GM19025 (cell line): ENCODE results near the gene DGKA.
A peak's percentile ranks its signal among the peaks of the same experiment; 100 is the strongest.
"Not testable (repeated sequence)": the region's sequence is repeated elsewhere in the genome, so short reads cannot be mapped to it uniquely, and the experiment has no call there.

Experiments used
- ATAC-seq: cut with Tn5 transposase; IDR thresholded peaks from one replicate; pipeline ENCODE4 v1.9.1; 2021; ENCODE audit warnings: mild to moderate bottlenecking, low read depth, moderate library complexity; ENCODE audit not compliant: unreplicated experiment

The DGKA gene

DNA sequence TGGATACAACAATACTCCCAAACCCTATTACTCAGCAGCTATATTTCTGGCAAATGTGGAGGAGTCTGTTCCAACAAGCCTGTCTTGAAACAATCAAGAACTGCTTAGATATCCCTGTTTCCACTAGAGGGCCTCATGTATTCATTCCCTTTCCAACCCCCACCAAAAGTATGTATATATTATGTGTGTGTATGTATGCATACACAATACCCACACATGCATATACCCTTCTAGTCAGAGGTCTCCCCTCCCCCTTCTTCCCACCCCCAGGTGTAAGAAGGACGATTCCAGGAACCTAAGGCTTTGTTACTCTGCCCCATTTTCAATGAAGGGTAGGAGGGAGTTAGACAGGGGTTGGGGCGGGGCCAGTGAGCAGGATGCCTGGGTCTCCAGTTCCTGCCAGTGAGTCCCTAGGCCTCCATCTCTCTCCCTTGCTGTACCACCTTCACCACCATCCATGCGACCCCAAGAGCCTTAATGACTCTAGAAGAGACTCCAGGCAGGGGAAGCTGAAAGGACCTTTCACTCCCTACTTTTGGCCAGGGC is at the start of gene DGKA:
TSS of gene DGKA (plus strand) at position 392 of the 546 bp plus-strand sequence. CDS start 5,342 bp downstream, outside the sequence.
- ATAC-seq: no peak

DNA sequence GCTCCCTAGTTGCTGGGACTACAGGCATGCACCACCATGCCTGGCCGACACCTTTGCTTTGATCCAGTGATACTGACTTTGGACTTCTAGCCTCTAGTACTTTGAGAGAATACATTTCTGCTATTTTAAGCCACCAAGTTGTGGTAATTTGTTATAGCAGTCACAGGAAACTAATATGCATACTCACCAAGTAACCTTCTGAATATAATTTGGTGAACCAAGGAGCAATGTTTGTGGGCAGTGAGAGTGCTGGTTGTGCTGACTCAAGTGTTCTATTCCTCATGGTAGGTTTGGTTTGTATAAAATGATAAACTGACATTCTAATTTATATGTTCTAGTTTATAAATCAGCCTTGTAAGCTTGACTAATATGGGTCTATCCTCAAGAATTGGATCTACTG is 45.8 kb upstream of the DGKA start:
- ATAC-seq: no peak

DNA sequence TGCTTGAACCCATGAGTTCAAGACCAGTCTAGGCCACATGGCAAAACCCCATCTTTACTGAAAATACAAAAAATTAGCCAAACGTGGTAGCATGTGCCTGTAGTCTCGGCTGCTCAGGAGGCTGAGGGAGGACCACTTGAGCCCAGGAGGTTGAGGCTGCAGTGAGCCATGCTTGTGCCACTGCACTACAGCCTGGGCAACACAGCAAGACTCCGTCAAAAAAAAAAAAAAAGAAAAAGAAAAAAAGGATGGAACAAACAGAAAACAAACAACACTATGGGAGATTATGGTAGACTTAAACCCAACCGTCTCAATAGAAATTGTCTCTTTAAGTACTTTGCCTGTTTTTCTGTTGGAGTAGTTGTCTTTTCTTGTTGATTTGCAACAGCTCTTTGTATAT is 39.7 kb upstream of the DGKA start:
- no peak for ATAC-seq

DNA sequence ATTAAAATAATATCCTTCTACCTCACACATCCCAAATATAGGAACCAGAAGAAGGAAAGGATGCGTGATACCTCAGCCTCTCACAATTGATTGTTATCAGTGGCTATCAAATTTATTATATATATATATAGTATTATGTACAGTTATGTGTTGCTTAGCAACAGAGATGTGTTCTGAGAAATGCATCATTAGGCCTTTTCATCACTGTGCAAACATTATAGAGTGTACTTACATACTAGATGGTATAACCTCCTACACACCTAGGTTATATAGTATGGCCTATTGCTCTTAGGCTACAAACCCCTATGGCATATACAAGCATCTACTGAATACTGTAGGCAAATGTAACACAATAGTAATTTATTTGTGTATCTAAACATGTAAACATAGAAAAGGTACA is 37.2 kb upstream of the DGKA start:
- ATAC-seq: no peak

DNA sequence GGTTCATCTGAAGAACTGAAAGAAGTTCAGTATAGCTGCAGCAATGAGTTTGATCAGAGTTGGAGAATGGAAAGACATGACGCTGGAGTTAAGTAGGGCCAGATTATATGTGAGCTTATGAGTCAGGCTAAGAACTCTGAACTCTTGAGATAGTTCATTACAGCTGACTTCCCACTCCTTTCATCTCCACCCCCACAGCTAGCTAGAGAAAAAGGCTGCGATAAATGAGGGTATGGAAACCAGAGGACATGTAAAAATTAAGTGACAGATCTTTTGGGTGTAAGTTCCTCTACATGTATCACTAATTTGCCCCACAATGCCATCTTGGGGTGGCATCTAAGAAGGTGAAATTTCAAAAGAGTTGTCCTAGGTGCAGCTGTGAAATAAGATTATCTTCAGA is 31.9 kb upstream of the DGKA start:
- no peak for ATAC-seq

DNA sequence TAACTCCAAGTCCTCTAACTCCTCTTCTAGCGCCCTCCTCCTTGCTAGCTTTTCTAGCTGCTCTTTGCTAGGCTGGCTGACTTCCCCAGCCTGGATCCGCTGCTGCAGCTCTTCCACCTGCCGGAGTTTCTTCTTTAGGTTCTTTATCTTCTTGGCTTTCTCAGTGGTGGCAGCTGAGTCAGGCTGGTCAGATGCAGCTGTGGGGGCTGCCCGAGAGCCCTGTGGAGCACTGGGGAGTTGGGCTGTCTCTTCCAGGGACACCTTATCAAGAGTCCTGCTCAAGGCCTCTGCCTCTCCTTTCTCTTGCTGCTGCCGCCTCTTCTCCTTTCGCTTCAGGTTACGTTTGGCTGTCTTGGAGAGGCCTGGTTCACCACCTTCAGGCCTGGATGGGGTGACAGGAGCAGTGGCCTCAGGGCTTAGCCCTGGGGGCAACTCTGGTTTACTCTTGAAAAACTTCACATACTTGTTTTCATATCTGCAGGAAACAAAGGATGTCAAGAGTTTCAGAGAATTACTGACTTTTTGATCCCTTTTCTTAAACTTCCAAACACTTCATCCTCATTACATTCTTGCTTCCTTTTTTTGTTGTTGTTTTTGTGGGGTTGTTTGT is 29.0 kb upstream of the DGKA start:
- no peak for ATAC-seq

DNA sequence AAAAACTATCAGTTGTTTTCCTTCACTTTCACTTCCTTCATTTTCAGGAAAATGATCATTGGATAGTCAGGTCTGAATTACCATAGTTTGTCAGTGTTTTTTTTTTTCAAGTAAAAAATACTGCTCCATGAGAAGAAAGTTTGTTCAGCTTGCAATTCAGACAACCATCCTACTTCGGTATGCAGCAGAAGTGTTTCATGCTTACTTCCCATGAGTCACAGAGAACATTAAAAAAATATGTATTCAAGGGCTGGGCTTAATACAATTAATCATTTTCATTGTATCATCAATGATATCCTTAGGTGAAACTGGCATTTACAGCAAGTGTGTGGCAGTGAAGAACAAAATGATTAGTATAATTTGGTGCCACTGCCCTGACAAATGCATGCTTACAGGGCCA is 24.9 kb upstream of the DGKA start:
- ATAC-seq: no peak

DNA sequence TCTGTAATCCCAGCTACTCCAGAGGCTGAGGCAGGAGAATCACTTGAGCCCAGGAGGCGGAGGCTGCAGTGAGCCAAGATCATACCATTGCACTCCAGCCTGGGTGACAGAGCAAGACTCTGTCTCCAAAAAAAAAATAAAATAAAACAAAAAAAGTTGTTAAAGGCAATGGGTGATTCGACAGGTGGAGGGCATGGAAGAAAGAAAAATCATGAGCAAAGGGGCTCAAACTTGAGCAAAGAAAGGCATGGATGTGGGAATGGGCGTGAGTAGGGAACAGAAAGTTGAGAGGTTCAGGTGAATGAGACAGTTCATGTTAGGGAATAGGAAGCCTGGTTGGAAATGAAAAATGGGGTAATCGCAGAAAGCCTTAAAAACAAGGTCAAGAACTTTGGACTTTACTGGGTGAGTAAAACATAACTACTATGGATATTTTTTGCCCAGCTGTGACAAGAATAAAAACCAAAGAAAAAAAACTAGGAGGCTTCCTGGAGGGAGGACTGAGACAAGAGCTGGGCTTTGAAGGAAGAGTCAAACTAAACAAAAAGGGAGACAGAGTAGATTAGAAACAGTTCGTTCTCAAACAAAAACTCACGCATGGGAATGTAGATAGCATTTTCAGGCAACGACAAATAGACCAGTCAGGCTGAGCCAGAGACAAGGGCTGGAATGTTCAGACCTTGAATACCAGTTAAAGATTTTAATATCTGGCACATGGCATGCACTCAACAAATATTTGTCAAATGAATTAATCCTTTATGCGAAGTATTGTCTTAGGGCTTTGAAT is 22.0 kb upstream of the DGKA start:
- ATAC-seq: no peak

DNA sequence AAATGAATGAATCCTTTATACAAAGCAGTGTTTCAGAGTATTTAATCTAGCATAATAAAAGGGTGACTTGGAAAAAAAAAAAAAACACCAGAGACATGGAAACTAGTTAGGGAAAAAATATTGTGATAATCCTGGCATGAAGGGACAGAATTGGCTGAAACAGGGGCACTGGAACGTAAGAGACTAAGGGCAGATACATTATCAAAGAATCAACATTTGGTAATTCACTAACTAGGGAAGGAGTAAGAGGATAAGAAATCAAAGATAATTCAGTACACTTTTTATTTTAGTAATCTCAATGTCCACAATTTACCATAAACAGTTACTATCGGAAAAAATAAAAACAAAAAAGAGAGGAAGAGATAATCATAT is 21.5 kb upstream of the DGKA start:
- ATAC-seq: no peak

DNA sequence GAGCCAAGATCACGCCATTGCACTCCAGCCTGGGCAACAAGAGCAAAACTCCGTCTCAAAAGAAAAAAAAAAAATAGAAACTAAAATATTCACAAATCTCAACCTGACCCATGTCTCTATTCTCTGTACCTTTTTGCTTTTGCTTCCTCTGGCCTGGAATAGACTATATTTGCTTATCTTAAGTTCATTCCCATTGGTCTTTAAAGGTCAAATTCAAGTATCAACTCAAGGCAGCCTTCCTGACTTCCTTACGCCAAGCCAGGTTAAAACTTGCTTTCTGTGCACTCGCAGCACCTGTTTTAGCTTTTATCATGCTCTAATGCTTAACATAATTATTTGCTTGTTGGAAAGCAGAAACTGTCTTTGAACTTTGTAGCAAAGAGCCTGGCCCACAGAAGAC is 18.1 kb upstream of the DGKA start:
- no peak for ATAC-seq

DNA sequence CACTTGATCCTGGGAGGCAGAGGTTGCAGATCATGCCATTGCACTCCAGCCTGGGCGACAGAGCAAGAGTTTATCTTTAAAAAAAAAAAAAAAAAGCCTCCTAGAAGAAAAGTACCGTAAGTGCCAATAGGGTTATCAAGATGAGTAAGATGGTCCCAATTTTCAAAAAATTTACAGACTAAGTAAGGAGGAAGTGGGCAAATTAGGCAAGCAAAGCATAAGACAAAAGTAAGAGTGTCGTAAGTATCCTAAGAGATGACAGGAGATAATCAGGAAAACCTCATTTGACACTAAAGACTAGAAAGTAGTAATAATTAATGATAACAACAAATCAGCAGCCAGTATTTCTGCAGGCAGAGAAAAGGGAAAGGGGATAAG is 15.5 kb upstream of the DGKA start:
- no peak for ATAC-seq

DNA sequence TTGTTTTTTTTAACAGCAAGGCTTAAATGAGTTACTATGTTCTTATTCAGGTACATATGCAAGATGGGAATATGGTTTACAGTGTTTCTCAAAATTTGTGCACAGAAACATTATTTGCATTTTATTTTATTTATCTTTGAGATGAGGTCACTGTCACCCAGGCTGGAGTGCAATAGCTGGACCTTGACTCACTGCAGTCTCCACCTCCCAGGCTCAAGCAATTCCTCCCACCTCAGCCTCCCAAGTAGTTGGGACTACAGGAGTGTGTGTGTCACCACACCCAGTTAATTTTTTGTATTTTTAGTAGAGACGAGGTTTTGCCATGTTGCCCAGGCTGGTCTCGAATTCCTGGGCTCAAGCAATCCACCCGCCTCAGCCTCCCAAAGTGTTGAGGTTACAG is 11.9 kb upstream of the DGKA start:
- not testable (repeated sequence) for ATAC-seq

DNA sequence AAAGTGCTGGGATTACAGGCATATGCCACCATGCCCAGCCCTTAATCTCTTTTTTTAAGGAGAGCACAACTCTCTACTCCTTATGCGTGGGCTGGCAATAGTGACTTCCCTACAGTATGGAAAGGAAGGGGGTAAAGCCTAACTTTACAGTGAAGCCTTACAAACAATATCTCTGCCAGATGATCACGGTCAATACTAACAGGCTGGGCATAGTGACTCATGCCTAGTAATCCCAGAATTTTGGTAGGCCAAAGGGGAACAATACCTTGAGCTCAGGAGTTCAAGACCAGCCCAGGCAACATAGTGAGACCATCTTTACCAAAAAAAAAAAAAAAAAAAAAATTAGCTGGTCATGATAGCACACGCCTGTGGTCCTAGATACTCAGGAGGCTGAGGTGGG is 8.8 kb upstream of the DGKA start:
- ATAC-seq: no peak

DNA sequence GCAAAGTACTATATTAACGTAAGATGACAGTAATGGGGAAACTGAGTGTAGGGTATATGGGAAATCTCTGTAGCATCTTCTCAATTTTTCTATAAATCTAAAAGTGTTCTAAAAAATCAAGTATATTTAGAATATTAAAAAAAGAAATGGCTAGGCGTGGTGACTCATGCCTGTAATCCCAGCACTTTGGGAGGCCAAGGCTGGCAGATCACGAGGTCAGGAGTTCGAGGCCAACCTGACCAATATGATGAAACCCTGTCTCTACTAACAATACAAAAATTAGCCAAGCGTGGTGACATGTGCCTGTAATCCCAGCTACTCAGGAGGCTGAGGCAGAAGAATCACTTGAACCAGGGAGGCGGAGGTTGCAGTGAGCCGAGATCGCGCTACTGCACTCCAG is 7.3 kb upstream of the DGKA start:
- ATAC-seq: not testable (repeated sequence)

DNA sequence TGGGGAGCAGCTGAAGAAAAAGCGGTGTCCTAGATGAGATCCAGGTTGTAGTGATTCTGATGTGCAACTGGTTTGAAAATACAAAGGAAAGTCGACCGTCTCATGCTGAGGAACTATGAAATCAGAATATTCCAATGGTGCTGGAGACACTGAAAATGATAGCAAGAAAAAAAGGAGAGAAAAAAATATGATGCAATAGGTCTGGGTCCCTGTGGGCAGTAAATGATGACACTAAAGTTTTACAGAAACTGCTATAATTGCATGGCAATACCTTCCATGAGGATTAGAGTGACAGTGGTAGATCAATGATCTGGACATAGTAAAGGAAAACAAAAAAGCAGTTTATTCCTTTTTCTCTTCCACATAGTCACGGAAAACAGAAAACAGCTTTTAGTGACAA is 5.6 kb upstream of the DGKA start:
- no peak for ATAC-seq

DNA sequence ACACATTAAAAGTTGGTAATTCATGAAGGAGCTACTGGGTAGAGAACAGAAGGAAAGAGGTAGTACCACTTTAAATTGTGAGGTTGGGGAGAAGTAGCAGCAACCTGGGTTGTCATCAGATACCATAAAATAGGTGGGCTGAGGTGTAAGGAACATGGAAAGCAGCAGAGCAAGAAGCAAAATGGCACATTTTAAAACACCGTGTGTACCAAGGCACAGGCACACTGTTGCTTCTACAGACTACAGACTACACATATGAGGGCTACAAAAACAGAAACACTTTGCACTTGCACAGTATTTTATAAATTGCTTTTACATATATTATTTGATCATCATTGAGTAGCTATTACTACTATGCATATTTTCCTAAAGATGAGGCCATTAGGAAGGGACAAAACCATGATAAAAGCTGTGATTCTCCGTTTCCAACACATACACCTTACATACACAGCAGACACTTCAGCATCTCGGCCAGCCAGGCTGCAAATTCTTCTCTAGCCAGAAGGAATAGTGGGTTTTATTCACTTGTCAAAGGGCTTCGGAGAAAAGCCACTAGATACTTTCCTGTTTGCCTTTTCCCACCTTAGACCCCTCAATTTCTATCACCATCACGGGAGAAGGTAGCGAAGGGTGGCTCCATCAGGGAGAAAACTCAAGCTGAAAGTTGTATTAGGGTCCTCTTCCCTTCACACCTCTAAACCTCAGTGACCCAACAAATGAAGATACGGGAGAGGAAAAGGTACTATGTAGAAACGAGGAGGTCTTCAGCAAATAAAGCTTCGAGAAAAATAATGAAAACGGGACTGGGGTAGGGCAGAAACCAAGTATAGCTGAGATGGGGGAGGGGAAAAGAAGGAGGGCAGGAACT is 4.9 kb upstream of the DGKA start:
- no peak for ATAC-seq

DNA sequence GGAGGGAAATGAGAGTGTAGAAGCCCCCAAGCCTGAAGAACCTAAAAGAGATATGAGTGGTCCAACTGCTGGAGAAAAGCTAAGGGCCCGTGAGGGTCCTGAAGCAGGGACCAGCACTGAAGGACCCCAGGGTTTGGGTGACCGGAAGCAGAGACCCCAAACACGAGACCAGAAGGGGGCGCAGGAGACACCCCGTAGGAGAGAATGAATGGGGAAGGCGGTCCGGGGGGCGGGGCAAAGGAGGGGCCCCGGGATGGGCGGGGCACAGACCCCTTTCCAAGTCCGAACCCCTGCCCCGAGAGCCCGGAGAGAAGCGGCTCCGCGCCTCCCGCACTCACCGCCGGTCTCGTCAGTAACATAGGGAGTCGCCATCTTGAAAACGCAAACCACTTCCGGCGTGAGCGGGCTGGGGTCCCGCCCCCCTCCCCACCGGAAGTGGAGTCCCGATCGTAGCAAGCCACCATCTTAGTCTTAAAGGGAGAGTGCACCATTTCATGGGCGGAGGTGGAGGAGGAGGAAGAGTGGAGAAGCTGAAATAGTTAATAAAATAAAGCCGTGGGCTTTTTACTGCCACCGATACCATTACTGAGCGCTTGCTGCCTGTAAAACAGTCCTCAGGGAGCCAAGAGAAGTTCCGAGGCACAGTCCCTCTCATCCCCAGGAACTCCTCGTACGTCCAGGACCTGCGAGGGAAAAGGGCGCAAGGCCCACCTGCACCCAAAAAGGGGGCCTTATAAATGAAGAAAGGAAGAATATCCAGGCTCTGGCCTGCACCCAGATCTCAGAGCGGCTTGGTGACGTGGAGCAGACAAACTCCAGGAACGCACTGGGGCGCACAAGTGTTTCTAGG is 4.0 kb upstream of the DGKA start:
- peak; percentile 35 for ATAC-seq

DNA sequence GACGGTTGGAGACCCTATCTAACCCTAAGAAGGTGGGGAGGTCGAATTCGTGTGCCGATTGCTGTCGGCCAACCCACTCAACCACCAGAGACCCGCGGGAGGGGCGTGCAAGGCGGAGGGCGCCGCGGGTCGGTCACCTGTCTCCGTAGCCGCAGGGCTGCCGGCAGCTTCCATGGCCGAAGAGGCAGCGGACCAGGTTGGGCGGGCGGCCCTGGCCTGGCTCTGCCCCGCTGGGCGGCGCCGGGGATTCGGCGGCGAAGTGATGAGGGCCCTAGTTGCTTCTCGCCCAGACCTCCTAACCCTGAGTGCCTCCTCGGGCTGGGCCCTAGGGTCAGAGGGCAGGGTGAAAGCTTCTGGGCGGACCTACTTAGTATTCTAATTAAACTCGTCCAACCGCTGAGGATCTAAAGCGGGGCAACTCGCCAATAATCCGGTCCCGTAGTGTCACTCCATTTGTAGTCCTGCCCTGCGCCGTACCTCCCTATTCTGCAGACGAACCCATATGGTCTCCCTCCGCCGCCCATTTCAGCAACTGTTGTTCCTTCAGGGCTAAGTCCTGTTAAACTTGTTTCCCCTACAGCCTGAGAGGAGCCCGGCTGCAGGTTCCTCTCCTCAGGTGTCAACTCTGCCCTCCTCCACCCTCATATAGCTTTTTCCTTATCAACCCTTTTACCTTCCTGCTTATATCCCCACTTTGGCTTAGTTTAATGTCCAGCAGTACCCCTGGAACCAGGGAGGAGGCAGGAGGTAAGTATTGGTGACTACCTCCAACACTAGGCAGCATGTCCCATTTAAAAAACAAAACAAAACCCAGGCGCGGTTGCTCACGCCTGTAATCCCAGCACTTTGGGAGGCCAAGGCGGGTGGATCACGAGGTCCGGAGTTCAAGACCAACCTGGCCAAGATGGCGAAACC is 3.1 kb upstream of the DGKA start, which contains the start of gene PYM1:
TSS of gene PYM1 (minus strand) at position 307 of the 915 bp plus-strand sequence. CDS start at position 174, 133 bp downstream.
- ATAC-seq: peak; percentile 38

DNA sequence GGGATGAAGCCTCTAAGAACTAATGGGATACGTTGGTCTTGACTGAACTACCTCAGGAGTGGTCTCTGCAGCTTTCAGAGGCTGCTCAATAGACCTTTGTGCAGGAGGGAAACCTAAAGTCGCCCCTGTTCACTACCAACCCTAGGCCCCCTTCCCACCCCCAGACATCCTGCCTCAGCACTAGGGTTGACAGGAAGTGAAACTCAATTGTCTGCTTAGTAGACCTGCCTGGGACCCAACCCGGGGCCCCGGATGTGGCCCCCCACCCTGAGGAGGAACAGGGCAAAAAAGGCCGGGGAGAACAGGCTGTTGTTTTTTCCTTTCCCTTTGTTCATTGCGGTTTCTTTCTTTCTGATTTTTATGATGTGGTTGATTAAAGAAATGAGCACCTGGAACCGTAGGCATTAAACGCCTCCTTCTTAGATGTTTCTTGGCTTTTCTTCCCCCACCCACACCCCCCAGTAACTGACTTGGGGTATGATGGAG is 1.6 kb upstream of the DGKA start:
- ATAC-seq: peak; percentile 22
